Mucosa of descending colon (tissue), 3 donors: ENCODE measurements around the gene CCDC6. TPM values are rescaled to one million over a fixed set of nuclear protein-coding genes. Genes with fewer than 3 reads are reported as not detected.

ENCODE experiments used
- ATAC-seq: fragments of 200-7000 bp; cut with Tn5 transposase; one replicate; pipeline ENCODE4 v1.9.1; 2020; ENCODE audit warnings: mild to moderate bottlenecking, moderate library complexity
- DNase-seq, 3 donors: peaks; one replicate each; pipeline ENCODE4 v3.0.0-alpha.2; 2020
- H3K36me3 ChIP-seq: fragments of 200-600 bp; one replicate; pipeline ENCODE4 v1.8.0; 2021; ENCODE audit warnings: low read depth, mild to moderate bottlenecking
- H3K4me1 ChIP-seq: fragments of 200-600 bp; one replicate; pipeline ENCODE4 v1.8.0; 2021; ENCODE audit warnings: low read depth, mild to moderate bottlenecking
- H3K4me3 ChIP-seq: fragments of 200-600 bp; one replicate; pipeline ENCODE4 v1.8.0; 2021; ENCODE audit warnings: mild to moderate bottlenecking
- H3K9me3 ChIP-seq: fragments of 200-600 bp; one replicate; pipeline ENCODE4 v1.8.0; 2021; ENCODE audit warnings: mild to moderate bottlenecking
- intact Hi-C, 2 donors: fragments of 100-400 bp; cut with DNase I in 1 of 2; cut with micrococcal nuclease in 1 of 2; formaldehyde crosslinking; loops; one replicate each; pipeline versions ENCODE4 v1.11.0 to v1.11.1; 2022; cut with DNase I, micrococcal nuclease
- total RNA-seq, 3 donors: library from RNA; stranded (reverse); fragmentation: NEBNext Ultra II Directional in 2 of 3; extraction: Animal tissue kit (Norgen Biotek cat#: 25700) in 2 of 3; gene quantifications; one replicate each; pipeline versions ENCODE4 v1.2.1 to v1.2.4, GENCODE V29; 2021 to 2023
- TF ChIP-seq, protein P1 (sequence below): fragments of 200-600 bp; IDR thresholded peaks from one replicate; pipeline ENCODE4 v1.8.0; 2022; ENCODE audit warnings: antibody characterized with exemption, mild to moderate bottlenecking
- donor health status: DM: no; HTN: no; CAD: no; lungs with moderate emphysema.
- donor health status: DM: no; HTN: no; CAD: no.
- donor health status: DM: no; HTN: yes; CAD: no.

The CCDC6 gene
- total RNA-seq, 3 donors from 2014 or later, result 54.5 to 73.1 (median 62.7) TPM

DNA sequence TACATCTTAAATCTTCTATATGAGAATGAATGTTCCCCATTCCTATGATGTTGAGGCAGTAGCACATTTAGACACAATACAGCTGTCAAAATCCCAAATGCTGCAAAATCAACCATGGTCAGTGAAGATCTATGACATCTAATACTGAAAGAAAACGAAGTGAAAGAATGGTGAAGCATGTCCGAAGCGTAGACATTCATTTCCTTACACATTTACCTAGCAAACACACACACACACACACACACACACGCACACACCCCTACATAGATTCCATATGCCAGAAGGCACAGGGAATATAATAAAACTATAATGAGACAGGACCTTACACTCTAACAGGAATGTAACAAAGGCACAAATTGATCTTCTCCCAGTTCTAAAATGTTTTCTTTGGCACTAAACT, 32.5 kb downstream of the CCDC6 start:
- TF ChIP-seq, protein P1, sequence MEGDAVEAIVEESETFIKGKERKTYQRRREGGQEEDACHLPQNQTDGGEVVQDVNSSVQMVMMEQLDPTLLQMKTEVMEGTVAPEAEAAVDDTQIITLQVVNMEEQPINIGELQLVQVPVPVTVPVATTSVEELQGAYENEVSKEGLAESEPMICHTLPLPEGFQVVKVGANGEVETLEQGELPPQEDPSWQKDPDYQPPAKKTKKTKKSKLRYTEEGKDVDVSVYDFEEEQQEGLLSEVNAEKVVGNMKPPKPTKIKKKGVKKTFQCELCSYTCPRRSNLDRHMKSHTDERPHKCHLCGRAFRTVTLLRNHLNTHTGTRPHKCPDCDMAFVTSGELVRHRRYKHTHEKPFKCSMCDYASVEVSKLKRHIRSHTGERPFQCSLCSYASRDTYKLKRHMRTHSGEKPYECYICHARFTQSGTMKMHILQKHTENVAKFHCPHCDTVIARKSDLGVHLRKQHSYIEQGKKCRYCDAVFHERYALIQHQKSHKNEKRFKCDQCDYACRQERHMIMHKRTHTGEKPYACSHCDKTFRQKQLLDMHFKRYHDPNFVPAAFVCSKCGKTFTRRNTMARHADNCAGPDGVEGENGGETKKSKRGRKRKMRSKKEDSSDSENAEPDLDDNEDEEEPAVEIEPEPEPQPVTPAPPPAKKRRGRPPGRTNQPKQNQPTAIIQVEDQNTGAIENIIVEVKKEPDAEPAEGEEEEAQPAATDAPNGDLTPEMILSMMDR, result no peak
- H3K36me3 ChIP-seq, result no peaks in the 10 kb centered on the region
- DNase-seq (peak in 1 of 3 donors; percentile 62), ATAC-seq (peak; percentile 75)
- no peak overlapping the region for H3K4me3 ChIP-seq
- H3K9me3 ChIP-seq, result no peaks in the 10 kb centered on the region
- intact Hi-C loops, result no loop called here
- peaks cover 24% of the 10 kb centered on the region for H3K4me1 ChIP-seq

DNA sequence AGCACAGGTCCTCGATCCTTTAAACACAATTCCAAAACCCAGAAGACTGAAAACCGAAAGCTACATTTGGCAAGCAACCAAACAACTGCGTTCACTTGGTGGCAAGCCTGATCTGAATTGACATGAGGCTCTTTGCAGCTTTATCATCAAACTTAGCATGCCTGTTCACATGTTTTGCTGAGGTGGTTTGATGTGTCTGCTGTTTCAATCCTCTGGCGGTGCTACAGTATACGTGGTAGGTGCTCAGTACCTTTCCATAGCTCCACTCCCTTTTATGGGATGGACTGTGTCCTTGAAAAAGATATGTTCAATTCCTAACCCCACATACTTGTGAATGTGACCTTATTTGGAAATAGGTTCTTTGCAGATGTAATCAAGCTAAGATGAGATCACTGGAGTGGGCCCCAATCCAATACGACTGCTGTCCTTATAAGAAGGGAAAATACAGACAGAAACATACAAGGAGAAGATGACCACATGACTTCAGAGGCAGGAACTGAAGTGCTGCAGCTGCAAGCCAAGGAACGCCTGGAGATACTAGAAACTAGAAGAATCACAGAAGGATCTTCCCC, 33.4 kb downstream of the CCDC6 start:
- H3K36me3 ChIP-seq, result no peaks in the 10 kb centered on the region
- intact Hi-C loops, result no loop called here
- no peak overlapping the region for H3K4me3 ChIP-seq
- DNase-seq (peak in 1 of 3 donors; percentile 70), ATAC-seq (peak; percentile 70)
- peaks cover 33% of the 10 kb centered on the region for H3K4me1 ChIP-seq
- H3K9me3 ChIP-seq, result no peaks in the 10 kb centered on the region
- TF ChIP-seq, protein P1, result no peak

DNA sequence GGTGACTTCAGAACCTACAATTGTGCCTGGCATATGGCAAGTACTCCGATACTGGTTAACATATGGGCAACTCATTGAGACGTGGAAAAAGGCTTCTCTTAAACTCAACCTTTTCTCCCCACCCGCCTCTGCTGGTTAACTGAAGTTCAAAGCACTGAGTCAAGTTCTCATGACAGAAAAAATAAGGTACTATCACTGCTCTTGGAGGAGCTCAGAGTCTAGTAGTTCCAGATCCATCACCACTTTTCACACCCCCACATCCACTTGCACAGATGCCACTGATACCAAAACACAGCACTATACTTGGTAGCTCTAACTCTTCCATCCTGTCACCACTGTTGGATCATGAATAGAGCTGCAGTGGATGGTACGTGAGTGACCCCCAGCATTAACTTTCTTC, 36.2 kb downstream of the CCDC6 start:
- TF ChIP-seq, protein P1, result no peak
- H3K36me3 ChIP-seq, result no peaks in the 10 kb centered on the region
- intact Hi-C loops, result no loop called here
- no peaks in the 10 kb centered on the region for H3K9me3 ChIP-seq
- ATAC-seq (no peak), DNase-seq (no peak)
- H3K4me3 ChIP-seq, result no peak overlapping the region
- peaks cover 40% of the 10 kb centered on the region for H3K4me1 ChIP-seq

DNA sequence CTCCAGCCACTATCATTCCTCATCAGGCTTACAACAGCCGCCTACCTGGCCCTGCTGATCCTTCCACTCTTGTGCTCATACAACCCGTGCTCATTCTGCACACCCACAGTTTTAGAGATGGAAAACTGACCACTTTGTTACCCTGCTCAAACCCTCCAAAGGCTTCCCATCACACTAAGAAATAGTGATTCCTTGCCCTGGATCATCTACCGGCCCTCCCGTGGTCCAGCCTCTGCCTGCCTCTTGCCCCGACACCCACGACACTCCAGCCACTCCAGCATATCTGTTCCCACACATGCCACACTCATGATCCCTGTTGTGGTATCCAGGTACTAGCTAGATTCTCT, 36.8 kb downstream of the CCDC6 start:
- ATAC-seq, result no peak
- no peaks in the 10 kb centered on the region for H3K36me3 ChIP-seq
- intact Hi-C loops, result no loop called here
- no peak overlapping the region for H3K4me3 ChIP-seq
- no peak for DNase-seq
- TF ChIP-seq, protein P1, result no peak
- no peaks in the 10 kb centered on the region for H3K9me3 ChIP-seq
- H3K4me1 ChIP-seq, result peaks cover 46% of the 10 kb centered on the region

DNA sequence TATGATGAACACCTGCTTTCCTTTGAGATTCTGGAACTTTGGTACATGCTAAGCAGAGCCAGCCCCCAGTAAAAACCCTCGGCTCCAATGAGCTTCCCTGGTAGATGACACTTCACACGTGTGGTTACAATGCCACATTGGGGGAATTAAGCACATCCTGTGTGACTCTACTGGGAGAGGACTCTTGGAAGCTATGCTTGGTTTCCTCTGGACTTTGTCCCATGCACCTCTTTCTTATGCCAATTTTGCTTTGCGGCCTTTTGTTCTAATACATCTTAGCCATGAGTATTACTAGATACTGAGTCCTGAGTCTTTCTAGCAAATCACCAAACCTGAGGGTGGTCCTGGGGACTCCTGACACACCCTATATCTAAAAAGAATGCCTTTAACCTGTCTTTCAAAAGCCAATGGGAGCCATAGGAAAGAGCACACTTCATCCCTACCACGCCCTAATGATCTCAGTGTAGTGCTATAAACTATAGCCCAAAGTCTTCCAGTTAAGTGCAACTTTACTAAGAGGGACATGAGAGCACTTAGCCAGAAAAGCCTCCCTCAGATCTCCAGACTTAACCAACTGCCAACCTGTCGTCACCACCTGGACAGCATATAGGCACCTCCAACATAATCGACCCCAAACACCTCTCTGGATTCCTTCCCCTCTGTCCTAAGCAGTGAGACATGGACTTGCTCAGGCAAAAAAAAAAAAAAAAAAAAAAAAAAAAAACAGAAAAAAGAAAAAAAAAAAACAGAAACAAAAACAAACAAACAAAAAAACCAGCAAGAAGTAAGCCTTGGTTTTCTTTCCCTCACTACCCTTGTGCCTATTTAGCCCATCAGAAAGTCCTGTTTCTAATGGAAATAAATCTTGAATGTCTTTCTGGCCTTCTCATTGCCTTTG, 37.4 kb downstream of the CCDC6 start:
- no peak overlapping the region for H3K4me3 ChIP-seq
- H3K4me1 ChIP-seq, result peaks cover 48% of the 10 kb centered on the region
- TF ChIP-seq, protein P1, result no peak
- ATAC-seq (peak; percentile 60), DNase-seq (no peak)
- H3K9me3 ChIP-seq, result no peaks in the 10 kb centered on the region
- no peaks in the 10 kb centered on the region for H3K36me3 ChIP-seq
- intact Hi-C loops, result no loop called here
